ENCODE data around the gene ZNF33A. TPM values are rescaled to one million over a fixed set of nuclear protein-coding genes. Genes with fewer than 3 reads are reported as not detected.

The ZNF33A gene
- total RNA-seq, 1 donor, result 26.1 TPM

GRCh38 chr10:38103756-38104155, 93.3 kb downstream of the ZNF33A start:
- Histone ChIP-seq H3K4me2 (ENCODE audit: insufficient read depth, low read length) (no peak overlapping the region), H2AFZ (ENCODE audit: low read length) (no peak overlapping the region), H3K4me1 (ENCODE audit: insufficient read depth, low read length) (no peaks in the 10 kb centered on the region), H3K9me3 (ENCODE audit: low read depth, low read length) (no peaks in the 10 kb centered on the region), H3K27ac (ENCODE audit: low read depth, low read length) (no peak overlapping the region), H4K20me1 (ENCODE audit: insufficient read depth, low read length) (no peaks in the 10 kb centered on the region), H3K79me2 (ENCODE audit: insufficient read depth, low read length) (no peaks in the 10 kb centered on the region), H3K36me3 (ENCODE audit: insufficient read depth, low read length) (peaks cover 26% of the 10 kb centered on the region), H3K27me3 (ENCODE audit: insufficient read depth, low read length) (no peaks in the 10 kb centered on the region), H3K4me3 (ENCODE audit: insufficient read depth, low read length) (no peak overlapping the region)
- no peak for TF ChIP-seq CTCF (IDR thresholded peaks at IDR 0.05; ENCODE audit: extremely low read depth, low read depth, low read length)
- DNase-seq (ENCODE audit: insufficient read length, low spot score, missing footprints), result no peak

GRCh38 chr10:38112159-38112558, 101.7 kb downstream of the ZNF33A start:
- Histone ChIP-seq H2AFZ (ENCODE audit: low read length) (no peak overlapping the region), H3K36me3 (ENCODE audit: insufficient read depth, low read length) (peaks cover 27% of the 10 kb centered on the region), H4K20me1 (ENCODE audit: insufficient read depth, low read length) (no peaks in the 10 kb centered on the region), H3K27me3 (ENCODE audit: insufficient read depth, low read length) (no peaks in the 10 kb centered on the region), H3K4me2 (ENCODE audit: insufficient read depth, low read length) (no peak overlapping the region), H3K27ac (ENCODE audit: low read depth, low read length) (no peak overlapping the region), H3K4me1 (ENCODE audit: insufficient read depth, low read length) (no peaks in the 10 kb centered on the region), H3K79me2 (ENCODE audit: insufficient read depth, low read length) (no peaks in the 10 kb centered on the region), H3K9me3 (ENCODE audit: low read depth, low read length) (peaks cover 11% of the 10 kb centered on the region), H3K4me3 (ENCODE audit: insufficient read depth, low read length) (no peak overlapping the region)
- DNase-seq (ENCODE audit: insufficient read length, low spot score, missing footprints), result no peak
- TF ChIP-seq CTCF (IDR thresholded peaks at IDR 0.05; ENCODE audit: extremely low read depth, low read depth, low read length), result no peak

Small RNA genes lying within 50 kb of the gene (small RNA-seq; reads per million reads assigned to genes)
- gene AL161931.1 (not detected), gene FXYD6P2 (not detected), gene RF00019 (not detected), gene RNU6-795P (not detected)

Other genes starting within 250 kb of the ZNF33A start
- gene ZNF248, start 153.1 kb upstream of the ZNF33A start, total RNA-seq, result 7.6 and 9.1 TPM in 2 replicates
- gene ZNF25, start 34.0 kb upstream of the ZNF33A start, total RNA-seq, result 16.6 and 18.6 TPM in 2 replicates
- 15.6 and 19.4 TPM in 2 replicates for gene ZNF37A, start 83.7 kb downstream of the ZNF33A start, total RNA-seq

Measured in osteoblast (primary cell).